ENCODE data around the gene RPUSD1.

DNA sequence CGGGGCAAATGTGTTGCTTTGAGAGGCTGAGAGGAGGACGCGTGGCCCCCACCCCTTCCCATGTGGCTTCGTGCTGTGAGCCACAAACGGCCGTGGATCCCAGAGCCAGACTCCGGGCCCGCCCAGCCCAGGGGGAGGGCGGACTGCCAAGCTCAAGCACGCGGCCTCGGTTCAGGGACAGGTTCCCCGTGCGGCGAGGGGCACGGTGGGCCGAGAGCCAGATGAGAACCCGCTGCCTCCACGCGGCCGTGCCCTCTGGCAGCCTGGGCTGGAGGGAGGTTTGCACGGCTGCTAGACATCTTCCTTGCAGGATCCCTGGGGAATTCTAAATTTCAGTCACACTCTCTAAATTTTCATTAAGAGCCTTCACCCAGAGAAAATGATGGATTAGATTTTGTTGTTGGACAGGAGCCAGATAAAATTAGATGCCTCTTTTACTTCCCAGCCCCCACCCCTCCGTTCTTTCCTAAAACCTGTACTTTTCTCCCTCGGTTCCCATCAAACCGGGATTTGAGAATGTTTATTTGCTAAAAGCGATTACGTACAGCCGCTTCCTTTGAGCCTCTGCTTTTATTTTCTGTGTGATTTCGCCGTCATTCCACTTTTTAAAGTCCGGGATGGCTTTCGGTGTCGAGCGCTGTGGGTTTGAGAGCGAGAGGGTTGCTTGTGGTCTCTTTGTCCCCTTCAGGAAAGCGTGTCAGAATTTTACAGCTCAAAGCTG lies 37.3 kb upstream of the RPUSD1 start:
- TF ChIP-seq, protein P1, sequence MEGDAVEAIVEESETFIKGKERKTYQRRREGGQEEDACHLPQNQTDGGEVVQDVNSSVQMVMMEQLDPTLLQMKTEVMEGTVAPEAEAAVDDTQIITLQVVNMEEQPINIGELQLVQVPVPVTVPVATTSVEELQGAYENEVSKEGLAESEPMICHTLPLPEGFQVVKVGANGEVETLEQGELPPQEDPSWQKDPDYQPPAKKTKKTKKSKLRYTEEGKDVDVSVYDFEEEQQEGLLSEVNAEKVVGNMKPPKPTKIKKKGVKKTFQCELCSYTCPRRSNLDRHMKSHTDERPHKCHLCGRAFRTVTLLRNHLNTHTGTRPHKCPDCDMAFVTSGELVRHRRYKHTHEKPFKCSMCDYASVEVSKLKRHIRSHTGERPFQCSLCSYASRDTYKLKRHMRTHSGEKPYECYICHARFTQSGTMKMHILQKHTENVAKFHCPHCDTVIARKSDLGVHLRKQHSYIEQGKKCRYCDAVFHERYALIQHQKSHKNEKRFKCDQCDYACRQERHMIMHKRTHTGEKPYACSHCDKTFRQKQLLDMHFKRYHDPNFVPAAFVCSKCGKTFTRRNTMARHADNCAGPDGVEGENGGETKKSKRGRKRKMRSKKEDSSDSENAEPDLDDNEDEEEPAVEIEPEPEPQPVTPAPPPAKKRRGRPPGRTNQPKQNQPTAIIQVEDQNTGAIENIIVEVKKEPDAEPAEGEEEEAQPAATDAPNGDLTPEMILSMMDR (IDR thresholded peaks at IDR 0.05): no peak
- no peak for TF ChIP-seq POLR2A (IDR thresholded peaks at IDR 0.05)
